IMR-90 (cell line): ENCODE results near the gene MORC2. TPM values are rescaled to one million over a fixed set of nuclear protein-coding genes. Genes with fewer than 3 reads are reported as not detected.

Experiments used
- ATAC-seq: fragments of 200-7000 bp; cut with Tn5 transposase; 2 replicates; pipeline ENCODE4 v1.9.1; 2020; ENCODE audit warnings: low read depth, mild to moderate bottlenecking, moderate library complexity
- BruUV-seq: library from RNA; stranded (reverse); fragments of 400-500 nt; replicated peaks from 2 replicates; lab custom pipeline; 2021; lab: Mats Ljungman, UMichigan
- CTCF ChIA-PET: fragments of 300-600 bp; formaldehyde crosslinking; extraction: SDS; loops from one replicate; lab custom pipeline; 2021; ENCODE audit warnings: antibody characterized with exemption; lab: Yijun Ruan, JAX
- POLR2A ChIA-PET: fragments of 300-600 bp; sonication (Branson Sonifier 250); formaldehyde crosslinking; loops from one replicate; lab custom pipeline; 2022; ENCODE audit warnings: antibody characterized with exemption; ENCODE audit not compliant: unreplicated experiment; lab: Charles Lee
- DNase-seq: peaks from one replicate; pipeline ENCODE4 v3.0.0; 2013
- H2AFZ ChIP-seq: replicated peaks from 2 replicates; pipeline ENCODE3; 2013; ENCODE audit warnings: low read length, mild to moderate bottlenecking; ENCODE audit not compliant: poor library complexity
- H2AK5ac ChIP-seq: 2 replicates; pipeline ENCODE4 v1.6.1; 2013; ENCODE audit warnings: low read depth, low read length, inconsistent platforms
- H2AK9ac ChIP-seq: replicated peaks from 2 replicates; pipeline ENCODE3; 2013; ENCODE audit warnings: mild to moderate bottlenecking, low read depth, low read length, moderate library complexity; ENCODE audit not compliant: poor library complexity
- H2BK120ac ChIP-seq: 2 replicates; pipeline ENCODE4 v1.6.1; 2013; ENCODE audit warnings: low read depth, low read length, inconsistent platforms
- H2BK15ac ChIP-seq: 3 replicates; pipeline ENCODE4 v1.6.1; 2013; ENCODE audit warnings: low read depth, low read length, inconsistent platforms
- H2BK20ac ChIP-seq: 2 replicates; pipeline ENCODE4 v1.6.1; 2013; ENCODE audit warnings: low read depth, mild to moderate bottlenecking, inconsistent platforms, low read length, moderate library complexity
- H2BK5ac ChIP-seq: 2 replicates; pipeline ENCODE4 v1.6.1; 2013; ENCODE audit warnings: mild to moderate bottlenecking, low read depth, low read length, inconsistent platforms; ENCODE audit not compliant: poor library complexity, severe bottlenecking
- H3K14ac ChIP-seq: replicated peaks from 2 replicates; pipeline ENCODE4 v1.6.1; 2013; ENCODE audit warnings: low read depth, low read length, inconsistent platforms
- H3K18ac ChIP-seq: 2 replicates; pipeline ENCODE4 v1.6.1; 2013; ENCODE audit warnings: low read depth, low read length, control low read depth
- H3K23ac ChIP-seq: 2 replicates; pipeline ENCODE4 v1.6.1; 2013; ENCODE audit warnings: low read depth, low read length, inconsistent platforms
- H3K27ac ChIP-seq: 2 replicates; pipeline ENCODE4 v1.5.1; 2013; ENCODE audit warnings: mild to moderate bottlenecking, control low read depth, low read length; ENCODE audit not compliant: insufficient read depth
- H3K27me3 ChIP-seq: 2 replicates; pipeline ENCODE4 v1.6.1; 2013; ENCODE audit warnings: low read length; ENCODE audit not compliant: control insufficient read depth, insufficient read depth
- H3K36me3 ChIP-seq: 2 replicates; pipeline ENCODE4 v1.6.1; 2013; ENCODE audit warnings: low read length, mixed read lengths; ENCODE audit not compliant: control insufficient read depth, insufficient read depth
- H3K4ac ChIP-seq: 2 replicates; pipeline ENCODE4 v1.6.1; 2013; ENCODE audit warnings: low read depth, low read length, inconsistent platforms
- H3K4me1 ChIP-seq: 2 replicates; pipeline ENCODE4 v1.6.1; 2013; ENCODE audit warnings: low read length, mixed read lengths; ENCODE audit not compliant: control insufficient read depth, insufficient read depth
- H3K4me2 ChIP-seq: 2 replicates; pipeline ENCODE4 v1.6.1; 2013; ENCODE audit warnings: low read depth, mild to moderate bottlenecking, control low read depth, low read length, moderate library complexity
- H3K4me3 ChIP-seq: 2 replicates; pipeline ENCODE4 v1.5.1; 2013; ENCODE audit warnings: low read depth, mild to moderate bottlenecking, control low read depth, low read length, moderate library complexity; ENCODE audit not compliant: insufficient read depth
- H3K56ac ChIP-seq: 2 replicates; pipeline ENCODE4 v1.6.1; 2013; ENCODE audit warnings: low read length, inconsistent platforms; ENCODE audit not compliant: insufficient read depth; ENCODE audit errors: extremely low read depth
- H3K79me1 ChIP-seq, 2 experiments: 2 replicates each; pipeline ENCODE4 v1.6.1; 2013; ENCODE audit warnings: low read length in 2 of 2, inconsistent platforms in 1 of 2, low read depth in 1 of 2
- H3K9ac ChIP-seq: 2 replicates; pipeline ENCODE4 v1.6.1; 2013; ENCODE audit warnings: low read depth, low read length, control low read depth
- H3K9me1 ChIP-seq: 2 replicates; pipeline ENCODE4 v1.6.1; 2013; ENCODE audit warnings: low read length, inconsistent platforms; ENCODE audit not compliant: insufficient read depth
- H3K9me3 ChIP-seq: 2 replicates; pipeline ENCODE4 v1.6.1; 2013; ENCODE audit warnings: low read length; ENCODE audit not compliant: control insufficient read depth, insufficient read depth
- H4K20me1 ChIP-seq: 2 replicates; pipeline ENCODE4 v1.6.1; 2013; ENCODE audit warnings: low read length, inconsistent platforms; ENCODE audit not compliant: insufficient read depth
- H4K5ac ChIP-seq: 2 replicates; pipeline ENCODE4 v1.6.1; 2013; ENCODE audit warnings: mild to moderate bottlenecking, low read depth, low read length, control low read depth
- H4K8ac ChIP-seq, 2 experiments: 2 replicates each; pipeline ENCODE4 v1.6.1; 2013; ENCODE audit warnings: low read depth in 2 of 2, low read length in 2 of 2, control low read depth in 1 of 2, inconsistent platforms in 1 of 2
- H4K91ac ChIP-seq: 2 replicates; pipeline ENCODE4 v1.6.1; 2013; ENCODE audit warnings: low read depth, low read length, inconsistent platforms; ENCODE audit not compliant: insufficient read depth
- BHLHE40 ChIP-seq: fragments of 150-350 bp; IDR thresholded peaks from 2 replicates; pipeline ENCODE4 v1.6.1; 2016; ENCODE audit warnings: mild to moderate bottlenecking, low read depth, low read length
- CEBPB ChIP-seq: IDR thresholded peaks from 2 replicates; pipeline ENCODE4 v1.6.1; 2012; ENCODE audit warnings: low read depth, low read length, improper control_type of control experiment
- CHD1 ChIP-seq: IDR thresholded peaks from 2 replicates; pipeline ENCODE4 v1.6.1; 2012; ENCODE audit warnings: low read depth, low read length, improper control_type of control experiment
- FOS ChIP-seq: fragments of 150-350 bp; IDR thresholded peaks from 2 replicates; pipeline ENCODE4 v1.6.1; 2016; ENCODE audit warnings: low read depth, low read length
- MAZ ChIP-seq: IDR thresholded peaks from 2 replicates; pipeline ENCODE4 v1.6.1; 2012; ENCODE audit warnings: low read depth, mild to moderate bottlenecking, low read length, improper control_type of control experiment, moderate library complexity, borderline replicate concordance
- MXI1 ChIP-seq: IDR thresholded peaks from 2 replicates; pipeline ENCODE4 v1.6.1; 2012; ENCODE audit warnings: low read depth, mild to moderate bottlenecking, low read length, moderate library complexity, borderline replicate concordance
- RAD21 ChIP-seq: IDR thresholded peaks from 2 replicates; pipeline ENCODE4 v1.6.1; 2012; ENCODE audit warnings: low read length, improper control_type of control experiment
- RCOR1 ChIP-seq: IDR thresholded peaks from 2 replicates; pipeline ENCODE4 v1.6.1; 2012; ENCODE audit warnings: mild to moderate bottlenecking, low read length, improper control_type of control experiment; ENCODE audit not compliant: insufficient replicate concordance
- SMC3 ChIP-seq: fragments of 150-350 bp; IDR thresholded peaks from 2 replicates; pipeline ENCODE4 v1.6.1; 2016; ENCODE audit warnings: low read depth, mild to moderate bottlenecking, antibody characterized with exemption, low read length, moderate library complexity
- WGBS, 2 experiments: methylation state at CpG; one replicate each; pipeline versions ENCODE4 v1.1.5 to v1.1.7; 2013; ENCODE audit warnings: missing lambda C conversion rate in 2 of 2; ENCODE audit not compliant: insufficient read length in 1 of 2; ENCODE audit errors: extremely low coverage in 2 of 2; 5-methylcytosine and 5-hydroxymethylcytosine counted together
- dilution Hi-C: fragments of 300-500 bp; cut with HindIII; formaldehyde crosslinking; loops from one replicate; pipeline ENCODE4 v1.14.3; 2018; ENCODE audit warnings: low sequenced_read_pairs; ENCODE audit not compliant: unreplicated experiment
- in situ Hi-C: fragments of 300-500 bp; cut with MboI; formaldehyde crosslinking; loops from 3 replicates; pipeline ENCODE4 v1.14.3; 2019; ENCODE audit warnings: low sequenced_read_pairs, inconsistent platforms, mixed read lengths
- intact Hi-C: fragments of 100-400 bp; cut with micrococcal nuclease; formaldehyde crosslinking; loops from 2 replicates; pipeline ENCODE4 v1.10.0; 2022
- polyA plus RNA-seq, 3 experiments: library from polyadenylated mRNA; depleted of rRNA; stranded (reverse); fragments of >200 nt; gene quantifications; 2 replicates each; pipeline ENCODE4 v1.2.3, GENCODE V29; 2012; ENCODE audit warnings: low replicate concordance in 1 of 3
- total RNA-seq: library from RNA; depleted of rRNA; stranded (reverse); fragments of >200 nt; gene quantifications from 2 replicates; pipeline ENCODE4 v1.2.3, GENCODE V29; 2012
- TF ChIP-seq, protein P1 (sequence below): fragments of 150-350 bp; IDR thresholded peaks from 2 replicates; pipeline ENCODE4 v1.6.1; 2016; ENCODE audit warnings: low read depth, mild to moderate bottlenecking, low read length, moderate library complexity, borderline replicate concordance
- TF ChIP-seq, protein P2 (sequence below): conservative IDR thresholded peaks from 2 replicates; pipeline ENCODE4 v1.5.1; 2012; ENCODE audit warnings: mild to moderate bottlenecking, low read depth, low read length, improper control_type of control experiment
- TF ChIP-seq, protein P3 (sequence below): fragments of 150-350 bp; IDR thresholded peaks from 2 replicates; pipeline ENCODE4 v1.6.1; 2017; ENCODE audit warnings: mild to moderate bottlenecking, antibody characterized with exemption, low read length, low read depth

MORC2 gene
- total and polyA plus RNA-seq, 2 of the 4 experiments (the other 2 are of a cell fraction): 15.8 to 24.7 TPM

DNA sequence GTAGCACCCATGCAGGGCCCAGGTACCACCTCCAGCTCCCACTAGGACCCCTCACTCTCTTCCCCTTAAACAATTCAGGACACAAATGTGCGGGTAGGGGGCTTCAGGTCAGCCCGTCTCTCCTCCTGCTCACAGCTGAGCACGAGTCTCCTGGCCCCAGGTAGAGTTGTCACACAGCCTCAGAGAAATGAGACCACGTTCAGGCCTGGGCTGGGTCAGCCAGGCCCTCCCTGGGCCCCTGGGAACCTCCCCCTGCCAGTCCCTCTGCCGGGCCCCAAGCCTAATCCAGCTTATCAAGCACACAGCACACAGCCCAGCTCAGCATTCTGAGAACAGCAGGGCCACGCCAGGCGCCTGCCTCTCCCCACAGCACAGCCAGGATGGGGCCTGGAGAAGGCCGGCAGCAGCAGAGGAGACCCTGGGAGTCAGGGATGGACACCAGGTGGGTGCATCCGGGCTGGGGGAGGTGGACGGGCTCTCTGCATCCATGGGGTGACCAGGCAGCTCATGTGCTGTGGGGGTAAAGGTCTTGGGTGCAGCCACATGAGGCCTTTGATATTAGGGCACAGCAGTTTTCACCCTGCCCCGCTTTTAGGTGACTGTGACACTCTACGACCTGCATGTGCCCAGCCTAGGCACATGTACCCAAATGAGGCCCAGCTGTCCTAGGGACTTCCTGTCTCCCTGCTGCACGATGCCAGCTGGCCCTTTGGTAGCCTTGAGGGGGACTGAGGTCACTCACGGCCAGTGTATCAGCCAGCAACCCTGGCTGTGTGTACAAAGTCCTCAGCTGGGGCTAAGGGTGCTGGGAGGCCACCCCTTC lies 87.0 kb downstream of the MORC2 start:
- H4K20me1 ChIP-seq: no peaks in the 10 kb centered on the region
- no peak overlapping the region for H4K5ac ChIP-seq
- TF ChIP-seq MXI1: no peak
- no peak for TF ChIP-seq RAD21
- TF ChIP-seq, protein P1, sequence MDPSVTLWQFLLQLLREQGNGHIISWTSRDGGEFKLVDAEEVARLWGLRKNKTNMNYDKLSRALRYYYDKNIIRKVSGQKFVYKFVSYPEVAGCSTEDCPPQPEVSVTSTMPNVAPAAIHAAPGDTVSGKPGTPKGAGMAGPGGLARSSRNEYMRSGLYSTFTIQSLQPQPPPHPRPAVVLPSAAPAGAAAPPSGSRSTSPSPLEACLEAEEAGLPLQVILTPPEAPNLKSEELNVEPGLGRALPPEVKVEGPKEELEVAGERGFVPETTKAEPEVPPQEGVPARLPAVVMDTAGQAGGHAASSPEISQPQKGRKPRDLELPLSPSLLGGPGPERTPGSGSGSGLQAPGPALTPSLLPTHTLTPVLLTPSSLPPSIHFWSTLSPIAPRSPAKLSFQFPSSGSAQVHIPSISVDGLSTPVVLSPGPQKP: no peak
- TF ChIP-seq MAZ: no peak
- TF ChIP-seq FOS: no peak
- TF ChIP-seq CHD1: no peak
- TF ChIP-seq, protein P2, sequence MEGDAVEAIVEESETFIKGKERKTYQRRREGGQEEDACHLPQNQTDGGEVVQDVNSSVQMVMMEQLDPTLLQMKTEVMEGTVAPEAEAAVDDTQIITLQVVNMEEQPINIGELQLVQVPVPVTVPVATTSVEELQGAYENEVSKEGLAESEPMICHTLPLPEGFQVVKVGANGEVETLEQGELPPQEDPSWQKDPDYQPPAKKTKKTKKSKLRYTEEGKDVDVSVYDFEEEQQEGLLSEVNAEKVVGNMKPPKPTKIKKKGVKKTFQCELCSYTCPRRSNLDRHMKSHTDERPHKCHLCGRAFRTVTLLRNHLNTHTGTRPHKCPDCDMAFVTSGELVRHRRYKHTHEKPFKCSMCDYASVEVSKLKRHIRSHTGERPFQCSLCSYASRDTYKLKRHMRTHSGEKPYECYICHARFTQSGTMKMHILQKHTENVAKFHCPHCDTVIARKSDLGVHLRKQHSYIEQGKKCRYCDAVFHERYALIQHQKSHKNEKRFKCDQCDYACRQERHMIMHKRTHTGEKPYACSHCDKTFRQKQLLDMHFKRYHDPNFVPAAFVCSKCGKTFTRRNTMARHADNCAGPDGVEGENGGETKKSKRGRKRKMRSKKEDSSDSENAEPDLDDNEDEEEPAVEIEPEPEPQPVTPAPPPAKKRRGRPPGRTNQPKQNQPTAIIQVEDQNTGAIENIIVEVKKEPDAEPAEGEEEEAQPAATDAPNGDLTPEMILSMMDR: no peak
- no peak for TF ChIP-seq BHLHE40
- no peak for TF ChIP-seq CEBPB
- TF ChIP-seq RCOR1: no peak
- TF ChIP-seq SMC3: no peak
- TF ChIP-seq, protein P3, sequence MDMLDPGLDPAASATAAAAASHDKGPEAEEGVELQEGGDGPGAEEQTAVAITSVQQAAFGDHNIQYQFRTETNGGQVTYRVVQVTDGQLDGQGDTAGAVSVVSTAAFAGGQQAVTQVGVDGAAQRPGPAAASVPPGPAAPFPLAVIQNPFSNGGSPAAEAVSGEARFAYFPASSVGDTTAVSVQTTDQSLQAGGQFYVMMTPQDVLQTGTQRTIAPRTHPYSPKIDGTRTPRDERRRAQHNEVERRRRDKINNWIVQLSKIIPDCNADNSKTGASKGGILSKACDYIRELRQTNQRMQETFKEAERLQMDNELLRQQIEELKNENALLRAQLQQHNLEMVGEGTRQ: no peak
- no peak overlapping the region for H2AFZ ChIP-seq
- H2BK5ac ChIP-seq: no peak overlapping the region
- dilution Hi-C loops (no loop called here), intact Hi-C loops (no loop called here), in situ Hi-C loops (no loop called here)
- H2AK5ac ChIP-seq: no peak overlapping the region
- no peak overlapping the region for H2BK20ac ChIP-seq
- 73% methylated on average over 7 of the region's 14 CpGs; no CpG with 5 or more reads in 1 of the 2 experiments for WGBS, 2 experiments
- no peak overlapping the region for H3K56ac ChIP-seq
- H3K27ac ChIP-seq: no peak overlapping the region
- H3K4ac ChIP-seq: no peak overlapping the region
- no peak overlapping the region for H3K23ac ChIP-seq
- no peak overlapping the region for H4K91ac ChIP-seq
- no peak overlapping the region for H3K9ac ChIP-seq
- no peaks in the 10 kb centered on the region; the same call in 1 of the 2 replicates for H3K4me1 ChIP-seq
- H3K18ac ChIP-seq: no peak overlapping the region
- H3K9me1 ChIP-seq: no peaks in the 10 kb centered on the region
- CTCF ChIA-PET: interaction anchor here (1.4 kb wide), 1 partner anchor 8 kb away, joined by 3 read pairs; no protein-coding TSS in a partner anchor
- no peaks in the 10 kb centered on the region for H3K79me1 ChIP-seq
- no peaks in the 10 kb centered on the region for H3K36me3 ChIP-seq
- H2BK120ac ChIP-seq: no peak overlapping the region
- H4K8ac ChIP-seq: no peak overlapping the region
- peak overlapping the region; percentile 9 for H2AK9ac ChIP-seq
- DNase-seq (no peak), ATAC-seq (no peak)
- H3K14ac ChIP-seq: no peak overlapping the region
- no peak overlapping the region for H2BK15ac ChIP-seq
- H3K9me3 ChIP-seq: no peaks in the 10 kb centered on the region
- POLR2A ChIA-PET: no interaction called here
- no peak overlapping the region for H3K4me3 ChIP-seq
- H3K4me2 ChIP-seq: no peak overlapping the region
- BruUV-seq: no TSS peak
- no peaks in the 10 kb centered on the region; the same call in 1 of the 2 replicates for H3K27me3 ChIP-seq
